Common myeloid progenitor, CD34-positive (primary cell): Measurements from ENCODE around the gene SEC23A.
"Not testable (repeated sequence)": the region's sequence is repeated elsewhere in the genome, so short reads cannot be mapped to it uniquely, and the experiment has no call there.

Experiments used
- CTCF ChIA-PET: fragments of 350-600 bp; sonication (Branson Sonifier 250); formaldehyde crosslinking; loops from one replicate; lab custom pipeline; 2021; ENCODE audit warnings: antibody characterized with exemption; lab: Charles Lee
- POLR2A ChIA-PET: fragments of 350-600 bp; sonication (Branson Sonifier 250); formaldehyde crosslinking; loops from one replicate; lab custom pipeline; 2021; ENCODE audit warnings: antibody characterized with exemption; lab: Charles Lee
- DNase-seq, 3 donors: peaks; one replicate each; pipeline versions ENCODE4 v3.0.0 to v3.0.0-alpha.2; 2013
- H3K27ac ChIP-seq, 2 experiments: 1 replicate in 1 of 2; 2 replicates in 1 of 2; pipeline ENCODE4 v1.7.0; 2013; ENCODE audit warnings: inconsistent platforms in 2 of 2, low read length in 2 of 2, mild to moderate bottlenecking in 2 of 2, low read depth in 1 of 2, moderate library complexity in 1 of 2; ENCODE audit not compliant: severe bottlenecking in 2 of 2, insufficient read depth in 1 of 2, poor library complexity in 1 of 2
- H3K27me3 ChIP-seq, 5 experiments: replicated peaks in 2 of 5; 1 replicate in 3 of 5; 2 replicates in 2 of 5; pipeline versions ENCODE4 v1.6.1 to v1.7.0; 2013; ENCODE audit warnings: low read length in 4 of 5, mild to moderate bottlenecking in 2 of 5, moderate library complexity in 2 of 5, inconsistent platforms in 1 of 5; ENCODE audit not compliant: insufficient read depth in 5 of 5, control insufficient read depth in 4 of 5
- H3K36me3 ChIP-seq, 4 experiments: 1 replicate in 2 of 4; 2 replicates in 2 of 4; pipeline versions ENCODE4 v1.6.1 to v1.7.0; 2013; ENCODE audit warnings: low read length in 3 of 4, control low read depth in 1 of 4, mild to moderate bottlenecking in 1 of 4; ENCODE audit not compliant: control insufficient read depth in 4 of 4, insufficient read depth in 4 of 4
- H3K4me1 ChIP-seq, 4 experiments: 1 replicate in 3 of 4; 2 replicates in 1 of 4; pipeline versions ENCODE4 v1.6.1 to v1.7.1; 2013; ENCODE audit warnings: low read length in 3 of 4, mild to moderate bottlenecking in 3 of 4, control low read depth in 1 of 4, inconsistent platforms in 1 of 4, moderate library complexity in 1 of 4; ENCODE audit not compliant: control insufficient read depth in 4 of 4, insufficient read depth in 4 of 4; ENCODE audit errors: control extremely low read depth in 1 of 4
- H3K4me3 ChIP-seq, 7 experiments: 1 replicate in 4 of 7; 2 replicates in 3 of 7; pipeline versions ENCODE4 v1.5.1 to v1.7.0; 2013; ENCODE audit warnings: mild to moderate bottlenecking in 7 of 7, low read length in 6 of 7, moderate library complexity in 6 of 7, inconsistent platforms in 2 of 7, low read depth in 2 of 7, control low read depth in 1 of 7; ENCODE audit not compliant: insufficient read depth in 4 of 7, control insufficient read depth in 1 of 7; ENCODE audit errors: extremely low read depth in 1 of 7
- H3K9me3 ChIP-seq, 5 experiments: 1 replicate in 4 of 5; 2 replicates in 1 of 5; pipeline versions ENCODE4 v1.6.1 to v1.7.1; 2013; ENCODE audit warnings: low read length in 4 of 5, mild to moderate bottlenecking in 2 of 5, inconsistent platforms in 1 of 5, low read depth in 1 of 5, moderate library complexity in 1 of 5; ENCODE audit not compliant: control insufficient read depth in 4 of 5, insufficient read depth in 2 of 5; ENCODE audit errors: control extremely low read depth in 1 of 5
- WGBS: methylation state at CpG from one replicate; pipeline ENCODE4 v1.1.5; 2013; ENCODE audit not compliant: insufficient coverage; 5-methylcytosine and 5-hydroxymethylcytosine counted together

The SEC23A gene

GRCh38 chr14:39014460-39014859 lies 88.6 kb downstream of the SEC23A start:
- H3K27ac ChIP-seq: no peak overlapping the region
- H3K9me3 ChIP-seq: no peaks in the 10 kb centered on the region
- no peak for DNase-seq
- 100% methylated on average over 1 of the region's 1 CpG for WGBS
- POLR2A ChIA-PET: no interaction called here
- peaks cover 0 to 3% (median 0%) of the 10 kb centered on the region in 4 experiments for H3K4me1 ChIP-seq
- no peaks in the 10 kb centered on the region for H3K36me3 ChIP-seq
- H3K27me3 ChIP-seq: no peaks in the 10 kb centered on the region
- CTCF ChIA-PET: interaction anchor here (1.3 to 2.6 kb wide), 4 partner anchors 10 to 1026 kb away, joined by 3 to 13 read pairs (median 4); no protein-coding TSS in a partner anchor
- H3K4me3 ChIP-seq: no peak overlapping the region

DNA sequence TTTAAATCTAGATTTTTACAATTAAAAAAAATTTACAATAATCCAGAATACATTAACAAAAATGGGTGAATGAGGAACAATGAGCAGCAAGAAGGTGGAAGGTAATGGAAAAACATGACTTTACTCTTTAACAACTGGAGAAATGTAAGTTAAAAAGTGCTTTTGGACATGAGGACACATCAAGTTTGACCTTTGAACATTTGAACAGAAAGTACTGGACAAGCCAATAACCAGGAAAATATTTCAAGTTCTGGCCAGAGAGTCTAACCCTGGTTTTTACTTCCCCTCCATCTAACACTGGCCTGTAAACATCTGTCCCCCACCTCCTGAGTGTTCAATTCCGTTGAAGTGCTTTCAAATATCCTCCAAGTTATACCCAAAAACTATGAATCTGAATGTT lies 94.1 kb downstream of the SEC23A start:
- H3K27me3 ChIP-seq: not testable (repeated sequence)

DNA sequence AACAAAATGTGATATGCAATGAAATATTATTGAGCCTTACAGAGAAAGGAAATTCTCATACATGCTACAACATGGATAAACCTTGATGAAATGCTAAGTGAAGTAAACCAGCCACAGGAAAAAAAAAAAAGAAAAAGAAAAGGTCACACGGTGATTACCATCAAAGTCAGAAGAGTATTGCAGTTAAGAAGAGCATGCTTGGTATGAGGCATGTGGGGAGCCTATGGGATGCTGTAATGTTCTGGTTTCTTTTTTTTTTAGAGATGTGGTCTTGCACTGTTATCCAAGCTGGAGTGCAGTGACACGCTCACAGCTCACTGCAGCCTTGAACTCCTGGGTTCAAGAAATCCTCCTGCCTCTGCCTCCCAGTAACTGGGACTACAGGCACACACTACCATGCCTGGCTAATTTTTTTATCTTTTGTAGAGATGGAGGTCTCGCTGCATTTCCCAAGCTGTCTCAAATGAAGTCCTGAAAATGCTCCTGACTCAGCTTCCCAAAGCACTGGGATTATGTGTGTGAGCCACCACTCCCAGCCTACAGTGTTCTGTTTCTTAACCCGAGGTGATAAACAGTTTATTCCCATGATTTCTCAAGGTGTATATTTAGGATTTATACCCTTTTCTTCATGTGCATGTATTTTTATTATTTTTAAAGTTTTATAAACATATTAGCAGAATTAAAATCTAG lies 96.2 kb downstream of the SEC23A start:
- H3K9me3 ChIP-seq: no peaks in the 10 kb centered on the region
- CTCF ChIA-PET: interaction anchor here (1.0 to 1.7 kb wide), 2 partner anchors 9 to 285 kb away, joined by 3 to 6 read pairs; no protein-coding TSS in a partner anchor
- H3K4me3 ChIP-seq: no peak overlapping the region
- POLR2A ChIA-PET: no interaction called here
- WGBS: 67% methylated on average over 2 of the region's 4 CpGs
- no peak overlapping the region for H3K27ac ChIP-seq
- no peaks in the 10 kb centered on the region for H3K36me3 ChIP-seq
- no peaks in the 10 kb centered on the region for H3K27me3 ChIP-seq
- H3K4me1 ChIP-seq: peaks cover 0 to 9% (median 5%) of the 10 kb centered on the region in 4 experiments
- no peak for DNase-seq

More for the DNA sequence above, 94.1 kb downstream of the SEC23A start:
- H3K4me3 ChIP-seq, H3K4me1 ChIP-seq, H3K9me3 ChIP-seq, DNase-seq, H3K27ac ChIP-seq, CTCF ChIA-PET, H3K36me3 ChIP-seq, POLR2A ChIA-PET: not testable (repeated sequence)
- WGBS: 92% methylated on average over 1 of the region's 1 CpG

DNA sequence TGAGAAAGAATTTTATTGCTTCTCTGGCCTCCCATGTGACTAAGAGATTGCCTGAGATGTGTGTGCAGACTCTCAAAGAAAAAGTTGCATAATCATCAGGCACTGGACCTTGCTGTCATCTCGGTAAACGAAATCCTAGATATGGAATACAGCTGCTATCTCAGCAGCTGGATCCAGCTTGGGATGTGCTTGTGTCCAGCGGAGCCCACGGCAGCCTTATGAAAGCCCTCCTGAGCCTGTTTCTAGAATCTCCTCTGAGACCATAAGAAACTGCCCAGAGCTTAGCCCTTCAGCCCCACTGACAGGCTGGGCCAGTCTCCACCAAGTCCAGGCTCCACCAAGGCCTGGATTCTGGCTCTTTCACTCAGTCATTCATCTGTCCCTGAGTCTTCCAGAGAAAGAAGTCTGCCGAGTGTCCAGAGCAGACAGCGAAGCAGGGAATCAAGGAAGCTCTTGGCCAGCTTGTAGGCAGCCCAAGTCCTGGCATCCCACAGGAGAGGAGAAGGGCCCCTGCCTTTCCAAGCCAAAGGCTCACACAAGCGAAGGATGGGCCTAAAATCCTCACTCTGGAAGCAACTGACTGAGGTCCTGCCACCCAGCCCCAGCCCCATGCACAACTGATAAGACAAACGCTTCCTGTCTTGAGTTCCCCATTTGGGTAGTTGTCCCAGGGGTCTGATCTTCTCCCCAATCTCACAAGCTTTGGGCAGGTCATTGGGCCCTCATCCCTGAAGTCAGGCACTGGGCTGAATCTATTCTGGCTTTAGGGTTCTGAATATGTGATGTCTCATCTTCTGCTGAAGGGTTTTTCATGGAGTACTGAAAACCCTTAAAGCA lies 97.8 kb downstream of the SEC23A start:
- 93% methylated on average over 8 of the region's 8 CpGs for WGBS
- POLR2A ChIA-PET: no interaction called here
- peaks cover 0 to 9% (median 5%) of the 10 kb centered on the region in 4 experiments for H3K4me1 ChIP-seq
- DNase-seq: peak in 1 of 3 donors; percentile 29
- no peak overlapping the region for H3K4me3 ChIP-seq
- H3K27ac ChIP-seq: no peak overlapping the region
- CTCF ChIA-PET: interaction anchor here (1.1 kb wide), 1 partner anchor 10 kb away, joined by 3 read pairs; no protein-coding TSS in a partner anchor
- H3K9me3 ChIP-seq: no peaks in the 10 kb centered on the region
- H3K36me3 ChIP-seq: no peaks in the 10 kb centered on the region
- H3K27me3 ChIP-seq: no peaks in the 10 kb centered on the region

DNA sequence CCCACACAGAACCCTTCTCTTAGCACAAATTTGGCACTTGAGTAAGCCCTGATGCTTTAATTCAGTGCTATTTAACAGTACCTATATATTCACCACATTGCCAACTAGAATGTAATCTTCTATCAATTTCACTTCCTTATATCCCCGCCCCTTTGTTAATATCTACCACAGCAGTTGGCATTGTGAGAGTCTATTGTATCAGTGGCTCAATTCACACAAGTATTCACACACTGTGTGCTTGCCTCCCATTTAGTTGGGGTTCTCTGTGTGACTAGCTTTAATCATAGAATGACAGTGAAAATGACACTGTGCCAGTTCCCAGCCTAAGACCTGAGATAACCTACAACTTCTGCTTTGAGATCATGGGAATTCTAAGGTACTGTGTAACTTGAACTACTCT lies 103.1 kb downstream of the SEC23A start:
- WGBS: 100% methylated on average over 1 of the region's 1 CpG
- Histone ChIP-seq H3K36me3 (no peaks in the 10 kb centered on the region), H3K27ac (no peak overlapping the region), H3K4me1 (peaks cover 0 to under 1% (median 0%) of the 10 kb centered on the region in 4 experiments), H3K9me3 (no peaks in the 10 kb centered on the region), H3K4me3 (no peak overlapping the region), H3K27me3 (no peaks in the 10 kb centered on the region)
- ChIA-PET CTCF (no interaction called here), POLR2A (no interaction called here)
- DNase-seq: peak in 1 of 3 donors; percentile 21

GRCh38 chr14:38994731-38995130 lies 108.3 kb downstream of the SEC23A start:
- Histone ChIP-seq H3K27ac (no peak overlapping the region), H3K4me3 (no peak overlapping the region), H3K36me3 (no peaks in the 10 kb centered on the region), H3K9me3 (no peaks in the 10 kb centered on the region), H3K27me3 (no peaks in the 10 kb centered on the region), H3K4me1 (peaks cover 0 to 4% (median 0%) of the 10 kb centered on the region in 4 experiments)
- WGBS: 88% methylated on average over 2 of the region's 3 CpGs
- POLR2A ChIA-PET: no interaction called here
- DNase-seq: no peak
- CTCF ChIA-PET: no interaction called here

GRCh38 chr14:38993981-38994380 lies 109.1 kb downstream of the SEC23A start:
- WGBS: no CpG with 5 or more reads among the region's 2 CpGs
- ChIA-PET CTCF (no interaction called here), POLR2A (no interaction called here)
- no peak for DNase-seq
- Histone ChIP-seq H3K27me3 (no peaks in the 10 kb centered on the region), H3K4me3 (no peak overlapping the region), H3K4me1 (peaks cover 0 to 6% (median 0%) of the 10 kb centered on the region in 4 experiments), H3K9me3 (no peaks in the 10 kb centered on the region), H3K36me3 (no peaks in the 10 kb centered on the region), H3K27ac (no peak overlapping the region)
